ENCODE measurements around the gene LIX1. TPM values are rescaled to one million over a fixed set of nuclear protein-coding genes. Genes with fewer than 3 reads are reported as not detected.

Gene LIX1
- total and polyA plus RNA-seq, 2 of the 8 experiments (the other 6 are each of a cell fraction or from before 2014, with no cell fraction given) = 0.26 to 0.45 TPM

DNA sequence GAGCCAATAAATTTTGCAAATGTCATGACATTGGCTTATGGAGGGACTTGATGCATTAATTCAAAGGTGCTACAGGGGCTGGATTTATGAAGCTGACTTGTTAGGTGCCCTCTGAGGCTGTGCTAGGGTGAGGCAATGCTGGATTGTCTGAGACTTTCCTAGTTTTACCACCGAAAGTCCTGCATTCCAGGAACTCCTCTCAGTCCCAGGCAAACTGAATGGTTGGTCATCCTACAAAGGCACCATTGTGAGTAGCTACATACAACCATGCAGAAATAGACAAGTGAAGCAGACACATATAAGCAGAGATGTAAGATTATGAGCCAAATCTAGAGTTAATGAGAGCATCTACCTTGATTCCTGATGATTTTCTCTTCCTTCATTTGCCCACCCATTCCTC, 95.3 kb downstream of the LIX1 start:
- Histone ChIP-seq H4K8ac (ENCODE audit: extremely low read depth, insufficient read depth, low read length) (no peak overlapping the region), H2BK12ac (ENCODE audit: low read depth, low read length) (no peak overlapping the region), H3K27me3 (replicated peaks in 1 of 4; ENCODE audit: control insufficient read depth in 3 of 4, extremely low read depth in 1 of 4, insufficient read depth in 3 of 4, low read length in 3 of 4) (no peaks in the 10 kb centered on the region), H2BK5ac (ENCODE audit: low read depth, low read length) (no peak overlapping the region), H3K79me2 (ENCODE audit: control insufficient read depth in 1 of 2, insufficient read depth in 2 of 2, low read length in 2 of 2) (no peaks in the 10 kb centered on the region), H3K36me3 (ENCODE audit: control insufficient read depth in 2 of 4, insufficient read depth in 4 of 4, low read length in 3 of 4) (no peaks in the 10 kb centered on the region), H3K23ac (ENCODE audit: insufficient read length) (no peak overlapping the region), H3K4me3 (ENCODE audit: extremely low read depth in 1 of 4, insufficient read depth in 2 of 4, low read depth in 3 of 4, low read length in 4 of 4) (no peak overlapping the region), H4K5ac (ENCODE audit: insufficient read length, low read depth, low read length) (no peak overlapping the region), H3K4me2 (ENCODE audit: insufficient read depth in 1 of 2, low read depth in 2 of 2, low read length in 2 of 2) (no peak overlapping the region), H2AFZ (ENCODE audit: low read length) (no peak overlapping the region), H3K23me2 (ENCODE audit: low read depth, low read length) (peaks cover 4% of the 10 kb centered on the region; the same call in 1 of the 2 replicates), H3K14ac (ENCODE audit: insufficient read length) (no peak overlapping the region), H3K79me1 (ENCODE audit: low read depth, low read length) (no peaks in the 10 kb centered on the region), H3K9ac (replicated peaks in 1 of 4; ENCODE audit: extremely low read depth in 1 of 4, low read depth in 3 of 4, low read length in 3 of 4) (no peak overlapping the region), H3K4ac (replicated peaks; ENCODE audit: insufficient read length, low read depth, low read length) (no peak overlapping the region), H3K9me3 (ENCODE audit: insufficient read depth in 2 of 2, low read depth in 1 of 2, low read length in 1 of 2) (no peaks in the 10 kb centered on the region), H3K27ac (ENCODE audit: low read depth, low read length) (no peak overlapping the region), H4K20me1 (replicated peaks in 1 of 2; ENCODE audit: control insufficient read depth in 1 of 2, insufficient read depth in 2 of 2, low read length in 2 of 2) (no peaks in the 10 kb centered on the region), H2BK20ac (ENCODE audit: low read length) (no peak overlapping the region), H3K4me1 (replicated peaks in 1 of 4; ENCODE audit: control insufficient read depth in 3 of 4, insufficient read depth in 4 of 4, low read length in 3 of 4) (peaks cover 0 to 3% (median under 1%) of the 10 kb centered on the region in 4 experiments; a peak in 3 of 7 replicates), H4K91ac (replicated peaks; ENCODE audit: insufficient read length, low read length) (no peak overlapping the region), H2AK5ac (ENCODE audit: low read depth, low read length) (no peak overlapping the region), H2BK120ac (replicated peaks; ENCODE audit: low read depth, low read length) (no peak overlapping the region), H3K56ac (replicated peaks; ENCODE audit: insufficient read length, low read depth, low read length) (no peak overlapping the region), H2BK15ac (ENCODE audit: low read length) (no peak overlapping the region), H3K18ac (ENCODE audit: extremely low read depth, low read length) (no peak overlapping the region)
- DNase-seq (ENCODE audit: low read depth in 1 of 2, low spot score in 2 of 2) (no peak), FAIRE-seq (no peak)
- TF ChIP-seq ASH2L (IDR thresholded peaks at IDR 0.05; ENCODE audit: low read length) = no peak
- ChIA-PET POLR2A (ENCODE audit: partially characterized antibody) (no interaction called here), CTCF (ENCODE audit: partially characterized antibody) (interaction anchor here (1.0 to 9.6 kb wide), 6 partner anchors 24 to 115 kb away, joined by 3 to 160 read pairs (median 7); partner anchors contain the start of gene LIX1)
- WGBS, 2 experiments (ENCODE audit: extremely low coverage in 1 of 2, insufficient coverage in 1 of 2, insufficient read length in 1 of 2, insufficient replicate concordance in 2 of 2, low coverage in 1 of 2, low lambda C conversion rate in 2 of 2, missing lambda C conversion rate in 1 of 2) = 100% methylated on average over 1 of the region's 1 CpG; no CpG with 5 or more reads in 1 of the 2 experiments
